Omental fat pad (tissue), 4 donors: ENCODE results near the gene INPP5E. TPM values are rescaled to one million over a fixed set of nuclear protein-coding genes. Genes with fewer than 3 reads are reported as not detected.

ENCODE experiments used
- ATAC-seq: fragments of 150-250 bp; one replicate; pipeline ENCODE4 v1.9.1; 2016; ENCODE audit warnings: mild to moderate bottlenecking, moderate library complexity; ENCODE audit not compliant: low FRiP score
- DNase-seq: peaks from one replicate; pipeline ENCODE4 v3.0.0-alpha.2; 2019; ENCODE audit warnings: low spot score
- total RNA-seq, 4 donors: library from RNA; depleted of rRNA; stranded (reverse); fragments of >200 nt; gene quantifications; one replicate each; pipeline ENCODE4 v1.1.0, GENCODE V29; 2016
- TF ChIP-seq, protein P1 (sequence below), 3 donors: fragments of 450-650 bp; IDR thresholded peaks; one replicate each; pipeline ENCODE4 v1.5.1; 2016 to 2017; ENCODE audit warnings: antibody characterized with exemption in 3 of 3, mild to moderate bottlenecking in 3 of 3, moderate library complexity in 2 of 3

Gene INPP5E
- total RNA-seq, 4 donors from 2014 or later = 5.4 to 13.1 (median 8.3) TPM

DNA sequence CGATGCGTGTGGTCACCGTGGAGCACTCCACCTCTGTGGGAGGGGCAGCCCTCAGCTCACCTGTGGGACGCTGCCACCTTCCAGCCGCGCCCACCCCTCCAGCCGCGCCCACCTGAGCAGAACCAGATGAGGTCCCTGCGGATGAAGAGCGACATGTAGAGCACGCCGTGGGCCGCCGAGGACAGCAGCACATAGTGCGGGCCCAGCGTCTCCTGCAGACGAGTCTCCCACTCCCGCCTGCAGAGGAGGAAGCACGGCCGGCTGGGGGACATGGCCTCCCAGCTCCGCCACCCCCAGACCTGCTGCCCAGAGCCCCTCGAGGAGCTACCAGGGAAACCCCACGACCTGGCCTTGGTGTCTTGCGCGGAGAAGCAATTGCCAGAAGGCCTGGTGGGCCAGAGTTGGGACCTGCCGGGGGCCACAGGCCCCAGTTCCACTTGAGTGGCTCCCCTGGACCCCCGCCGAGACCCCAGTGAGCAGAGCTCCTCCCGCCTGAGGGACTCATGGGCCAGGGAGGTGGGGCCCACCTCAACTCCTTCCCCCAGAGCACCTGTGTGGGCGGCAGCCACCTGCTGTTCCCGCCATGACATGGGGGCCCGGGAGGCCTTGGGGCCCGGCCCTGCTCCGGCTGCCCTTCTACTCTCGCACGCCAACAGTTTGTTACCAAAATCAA, 6.5 kb downstream of the INPP5E start:
- ATAC-seq = no peak
- no peak for DNase-seq
- TF ChIP-seq, protein P1, sequence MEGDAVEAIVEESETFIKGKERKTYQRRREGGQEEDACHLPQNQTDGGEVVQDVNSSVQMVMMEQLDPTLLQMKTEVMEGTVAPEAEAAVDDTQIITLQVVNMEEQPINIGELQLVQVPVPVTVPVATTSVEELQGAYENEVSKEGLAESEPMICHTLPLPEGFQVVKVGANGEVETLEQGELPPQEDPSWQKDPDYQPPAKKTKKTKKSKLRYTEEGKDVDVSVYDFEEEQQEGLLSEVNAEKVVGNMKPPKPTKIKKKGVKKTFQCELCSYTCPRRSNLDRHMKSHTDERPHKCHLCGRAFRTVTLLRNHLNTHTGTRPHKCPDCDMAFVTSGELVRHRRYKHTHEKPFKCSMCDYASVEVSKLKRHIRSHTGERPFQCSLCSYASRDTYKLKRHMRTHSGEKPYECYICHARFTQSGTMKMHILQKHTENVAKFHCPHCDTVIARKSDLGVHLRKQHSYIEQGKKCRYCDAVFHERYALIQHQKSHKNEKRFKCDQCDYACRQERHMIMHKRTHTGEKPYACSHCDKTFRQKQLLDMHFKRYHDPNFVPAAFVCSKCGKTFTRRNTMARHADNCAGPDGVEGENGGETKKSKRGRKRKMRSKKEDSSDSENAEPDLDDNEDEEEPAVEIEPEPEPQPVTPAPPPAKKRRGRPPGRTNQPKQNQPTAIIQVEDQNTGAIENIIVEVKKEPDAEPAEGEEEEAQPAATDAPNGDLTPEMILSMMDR (IDR thresholded peaks at IDR 0.05) = no peak

DNA sequence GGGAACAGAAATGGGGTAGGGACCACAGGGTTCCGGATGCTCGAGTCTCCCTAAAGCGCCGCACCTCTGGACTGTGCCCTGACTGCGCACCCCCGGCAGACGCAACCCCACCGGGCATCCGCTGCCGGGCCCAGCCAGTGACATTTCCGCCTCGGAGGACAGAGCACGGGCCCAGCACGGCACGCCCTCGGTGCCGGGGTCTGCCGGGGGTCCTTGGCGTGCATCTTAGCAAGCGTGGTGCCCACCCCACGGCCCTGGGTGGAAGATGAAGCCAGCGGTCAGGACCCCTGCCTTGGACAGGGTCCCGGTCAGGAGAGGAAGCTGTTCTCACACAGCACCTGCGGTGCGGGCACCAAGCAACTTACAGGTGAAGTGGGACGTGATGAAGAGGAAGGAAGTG, 7.1 kb downstream of the INPP5E start:
- ATAC-seq (no peak), DNase-seq (no peak)
- TF ChIP-seq, protein P1 (IDR thresholded peaks at IDR 0.05) = no peak

DNA sequence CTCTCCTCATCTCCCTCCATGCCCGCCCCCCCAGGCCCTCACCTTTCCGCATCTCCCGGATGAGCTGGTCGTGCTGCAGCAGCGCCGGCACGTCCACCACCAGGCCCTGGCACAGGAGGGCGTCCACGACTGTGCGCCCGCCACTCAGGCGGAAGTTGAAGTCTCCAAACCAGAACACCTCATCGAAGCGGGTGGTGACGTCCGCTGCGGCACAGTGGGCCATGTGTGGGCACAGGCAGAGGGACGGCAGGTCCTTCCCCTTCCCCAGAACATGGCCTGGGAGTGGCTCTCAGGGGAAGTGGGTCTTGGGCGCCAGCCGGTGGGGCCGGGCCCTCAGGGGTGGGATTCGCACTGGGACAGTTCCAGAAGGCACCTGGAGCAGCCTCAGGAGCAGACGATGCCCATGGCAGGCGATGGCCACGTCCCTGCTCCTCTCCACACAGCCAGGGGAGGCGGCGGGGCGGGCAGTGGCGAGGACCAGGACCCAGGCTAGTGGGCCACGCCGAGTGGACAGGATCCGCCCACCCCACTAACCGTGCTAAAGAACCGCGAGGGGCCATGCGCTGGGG, 7.8 kb downstream of the INPP5E start:
- DNase-seq = no peak
- TF ChIP-seq, protein P1 (IDR thresholded peaks at IDR 0.05) = no peak
- ATAC-seq = no peak

DNA sequence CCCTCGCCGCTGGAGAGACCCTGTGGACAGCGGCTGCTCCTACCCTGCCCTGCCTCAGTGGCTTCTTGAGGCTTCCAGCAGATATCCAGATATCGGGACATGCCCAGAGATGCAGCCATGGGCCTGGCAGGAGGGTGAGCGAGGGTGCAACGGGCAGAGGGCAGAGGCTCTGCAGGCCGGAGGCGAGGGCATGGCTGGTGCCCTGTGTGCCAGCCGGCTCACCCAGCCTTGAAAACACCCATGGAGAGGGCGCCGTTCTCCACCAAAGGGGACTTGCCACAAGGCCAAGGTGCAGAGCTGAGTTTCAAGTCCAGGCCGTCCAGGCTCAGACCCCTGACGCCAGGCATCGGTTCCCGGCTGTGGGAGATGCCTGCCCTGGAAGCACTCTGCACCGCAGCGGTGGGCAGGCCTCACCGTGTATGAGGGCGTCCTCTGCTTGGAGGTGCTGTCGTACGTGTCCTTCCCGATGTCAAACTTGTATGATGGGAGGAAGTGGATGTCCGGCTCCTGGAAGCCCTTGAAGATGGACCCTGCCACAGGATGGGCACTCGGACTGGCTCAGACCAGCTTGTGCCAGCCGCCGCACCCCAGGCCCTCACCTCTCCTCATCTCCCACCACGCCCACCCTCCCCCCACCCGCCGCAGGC, 8.9 kb downstream of the INPP5E start:
- TF ChIP-seq, protein P1 (IDR thresholded peaks at IDR 0.05) = no peak
- no peak for ATAC-seq
- DNase-seq = no peak

DNA sequence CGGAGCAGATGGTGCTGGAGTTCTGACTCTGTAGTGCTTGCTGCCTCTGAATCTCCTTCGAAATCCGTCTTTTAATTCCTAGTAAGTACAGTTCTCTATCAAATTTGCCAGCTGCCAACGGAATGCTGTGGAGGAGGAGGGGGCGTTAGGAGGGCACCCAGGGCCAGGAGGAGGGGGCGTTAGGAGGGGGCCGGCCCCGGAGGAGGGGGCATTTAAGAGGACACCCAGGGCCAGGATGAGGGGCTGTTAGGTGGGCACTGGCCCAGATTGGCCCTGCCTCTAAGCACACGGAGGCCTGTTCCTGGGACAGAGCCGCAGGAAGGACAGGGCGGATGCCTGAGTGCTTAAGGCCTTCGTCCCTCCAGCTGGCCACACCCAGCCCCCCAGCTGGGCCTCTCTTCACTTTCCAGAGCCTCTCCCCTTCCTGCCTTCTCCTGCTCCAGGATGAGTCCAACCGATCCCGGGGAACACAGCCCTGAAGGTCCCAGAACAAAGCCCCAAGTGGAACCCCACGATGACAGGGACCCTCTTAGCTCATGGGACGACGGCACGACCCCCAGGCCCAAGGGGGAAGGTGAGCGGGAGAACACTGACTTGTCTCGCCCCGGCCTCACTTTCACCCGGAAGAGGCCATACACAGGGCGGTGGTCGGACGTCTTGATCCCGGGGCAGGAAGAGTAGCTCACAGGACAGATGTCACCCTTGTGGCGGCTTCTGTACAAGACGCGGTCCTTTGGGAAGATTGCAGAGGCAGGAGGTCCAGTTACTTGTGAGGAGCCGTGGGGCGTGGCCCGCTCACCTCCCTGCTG, 9.8 kb downstream of the INPP5E start:
- ATAC-seq = no peak
- TF ChIP-seq, protein P1 (IDR thresholded peaks at IDR 0.05) = no peak
- DNase-seq = no peak

DNA sequence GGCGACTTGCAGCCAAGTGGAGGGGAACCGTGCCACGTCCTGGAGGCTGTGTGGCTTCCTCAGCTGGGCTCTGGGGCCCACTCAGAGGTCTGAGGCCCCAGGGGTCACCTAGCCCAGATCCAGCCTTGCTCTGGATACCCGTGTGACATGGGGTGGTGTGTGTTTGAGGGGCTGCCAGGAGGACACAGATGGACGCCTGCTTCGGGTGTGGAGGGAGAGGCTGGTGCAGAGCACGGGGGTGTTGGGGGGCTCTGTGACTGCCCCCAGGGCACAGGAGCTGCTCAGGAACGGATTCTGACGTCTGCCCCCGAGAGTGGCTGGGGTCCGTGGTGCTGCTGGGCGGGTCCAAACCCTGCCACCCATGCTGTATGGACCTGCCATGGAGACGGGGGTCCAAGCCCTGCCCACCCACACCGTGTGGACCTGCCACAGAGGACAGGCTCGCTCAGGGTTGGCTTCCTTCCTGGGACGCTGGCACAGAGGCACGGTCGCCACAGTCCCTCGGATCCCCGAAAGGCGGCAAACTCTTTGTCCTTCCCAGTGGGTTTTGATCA, 10.5 kb downstream of the INPP5E start:
- DNase-seq (no peak), ATAC-seq (no peak)
- TF ChIP-seq, protein P1 (IDR thresholded peaks at IDR 0.05) = no peak
